Ovary (tissue), 3 donors: ENCODE results near the gene CKS1B.

Source experiments
- CTCF ChIP-seq, 3 donors: fragments of 450-650 bp in 2 of 3; fragments of 200-600 bp in 1 of 3; IDR thresholded peaks; one replicate each; pipeline versions ENCODE4 v1.5.1 to v1.8.0; 2016 to 2022; ENCODE audit warnings: antibody characterized with exemption in 3 of 3, mild to moderate bottlenecking in 1 of 3
- EP300 ChIP-seq: sonication (generic); formaldehyde crosslinking; IDR thresholded peaks from one replicate; pipeline ENCODE4 v1.6.1; 2017; ENCODE audit warnings: antibody characterized with exemption
- POLR2A ChIP-seq: fragments of 450-650 bp; IDR thresholded peaks from one replicate; pipeline ENCODE4 v1.6.1; 2017; ENCODE audit warnings: antibody characterized with exemption, mild to moderate bottlenecking, moderate library complexity
- donor health status: DM: no; HTN: no; CAD: no.

DNA sequence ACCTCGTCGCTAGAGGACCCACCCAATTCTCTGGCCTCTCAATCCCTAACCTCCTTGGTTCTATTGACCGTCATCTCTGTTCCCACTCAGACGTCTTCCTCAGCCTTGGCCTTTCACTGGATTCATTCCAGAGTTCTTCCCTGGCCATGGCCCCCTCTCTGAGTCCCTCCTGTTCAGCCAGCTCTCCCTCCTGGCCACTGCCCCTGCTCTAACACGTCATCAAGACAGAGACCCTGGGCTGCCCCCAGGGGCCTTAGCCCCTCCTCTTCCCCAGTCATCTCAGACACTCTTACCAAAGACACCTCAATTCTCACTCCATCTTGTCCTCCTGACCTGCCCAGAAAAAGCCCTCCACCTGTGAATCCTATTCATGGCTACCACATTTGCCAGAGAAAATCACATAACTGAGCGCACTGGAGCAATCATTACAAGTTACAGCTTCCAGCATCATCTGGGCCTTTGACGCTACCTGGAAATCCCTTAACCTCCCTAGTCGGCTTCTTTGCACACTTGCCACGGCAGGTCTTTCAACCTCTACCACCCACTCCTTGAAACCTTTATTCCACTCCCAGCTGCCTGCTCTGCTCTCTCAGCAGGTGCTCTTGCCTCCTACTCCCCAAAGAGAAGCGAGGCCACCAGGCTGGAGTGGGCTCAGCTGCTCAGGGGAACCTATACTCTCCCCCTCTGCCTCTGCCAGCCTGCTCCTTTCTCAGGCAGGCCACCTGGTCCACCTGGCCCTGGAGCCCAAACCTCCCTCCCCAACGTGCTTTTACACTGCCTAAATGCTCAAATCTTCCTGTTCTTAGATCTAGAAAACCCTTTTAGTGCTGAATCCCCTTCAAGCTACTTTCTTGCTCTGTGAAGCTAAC is 45.1 kb downstream of the CKS1B start:
- TF ChIP-seq POLR2A (no peak), CTCF (IDR thresholded peaks at IDR 0.05) (no peak), EP300 (no peak)
